PC-9 (cell line): ENCODE measurements around the gene HECTD1.

Source experiments
- EZH2 ChIP-seq: fragments of 200-600 bp; sonication (generic); IDR thresholded peaks from 2 replicates; pipeline ENCODE4 v1.8.0; 2017; ENCODE audit warnings: antibody characterized with exemption, low read depth
- TF ChIP-seq, protein P1 (sequence below): fragments of 200-600 bp; sonication (generic); conservative IDR thresholded peaks from 2 replicates; pipeline ENCODE4 v1.6.1; 2017; ENCODE audit warnings: mixed run types, antibody characterized with exemption, mild to moderate bottlenecking, moderate library complexity

DNA sequence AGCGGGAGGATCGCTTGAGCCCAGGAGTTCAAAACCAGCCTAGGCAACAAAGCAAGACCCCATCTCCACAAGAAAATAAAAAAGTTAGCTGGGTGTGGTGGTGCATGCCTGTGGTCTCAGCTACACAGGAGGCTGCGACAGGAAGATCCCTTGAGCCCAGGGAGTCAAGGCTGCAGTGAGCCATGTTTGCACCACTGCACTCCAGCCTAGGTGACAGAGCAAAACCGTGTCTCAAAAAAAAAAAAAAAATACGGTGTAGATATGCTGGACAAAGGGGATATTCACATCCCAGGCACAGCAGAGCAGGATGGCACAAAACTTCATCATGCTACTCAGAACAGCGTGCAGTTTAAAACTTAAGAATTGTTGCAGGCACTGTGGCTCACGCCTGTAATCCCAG is 156.6 kb downstream of the HECTD1 start:
- TF ChIP-seq, protein P1, sequence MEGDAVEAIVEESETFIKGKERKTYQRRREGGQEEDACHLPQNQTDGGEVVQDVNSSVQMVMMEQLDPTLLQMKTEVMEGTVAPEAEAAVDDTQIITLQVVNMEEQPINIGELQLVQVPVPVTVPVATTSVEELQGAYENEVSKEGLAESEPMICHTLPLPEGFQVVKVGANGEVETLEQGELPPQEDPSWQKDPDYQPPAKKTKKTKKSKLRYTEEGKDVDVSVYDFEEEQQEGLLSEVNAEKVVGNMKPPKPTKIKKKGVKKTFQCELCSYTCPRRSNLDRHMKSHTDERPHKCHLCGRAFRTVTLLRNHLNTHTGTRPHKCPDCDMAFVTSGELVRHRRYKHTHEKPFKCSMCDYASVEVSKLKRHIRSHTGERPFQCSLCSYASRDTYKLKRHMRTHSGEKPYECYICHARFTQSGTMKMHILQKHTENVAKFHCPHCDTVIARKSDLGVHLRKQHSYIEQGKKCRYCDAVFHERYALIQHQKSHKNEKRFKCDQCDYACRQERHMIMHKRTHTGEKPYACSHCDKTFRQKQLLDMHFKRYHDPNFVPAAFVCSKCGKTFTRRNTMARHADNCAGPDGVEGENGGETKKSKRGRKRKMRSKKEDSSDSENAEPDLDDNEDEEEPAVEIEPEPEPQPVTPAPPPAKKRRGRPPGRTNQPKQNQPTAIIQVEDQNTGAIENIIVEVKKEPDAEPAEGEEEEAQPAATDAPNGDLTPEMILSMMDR, result no peak
- TF ChIP-seq EZH2, result no peak
